Measurements from ENCODE around the gene POU3F3.

DNA sequence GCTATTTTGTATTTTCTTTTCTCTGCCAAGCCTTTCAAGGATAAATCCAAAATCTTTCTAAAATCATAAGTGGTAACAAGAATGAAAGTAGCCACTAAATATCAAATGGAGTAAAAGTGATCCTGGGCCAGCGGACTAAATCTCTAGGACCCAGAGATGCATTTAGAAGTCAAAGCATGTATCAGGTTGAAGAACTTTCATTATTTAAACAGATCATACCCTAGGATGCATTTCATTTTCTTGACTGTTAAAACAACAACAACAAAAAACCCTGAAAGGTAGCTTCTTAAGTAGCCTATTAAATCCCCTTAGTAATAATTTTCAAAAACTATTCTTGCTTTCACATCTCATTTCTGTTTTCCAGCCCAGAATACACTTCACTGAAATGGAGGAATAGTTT is 4.8 kb upstream of the POU3F3 start:
- TF ChIP-seq, protein P1, sequence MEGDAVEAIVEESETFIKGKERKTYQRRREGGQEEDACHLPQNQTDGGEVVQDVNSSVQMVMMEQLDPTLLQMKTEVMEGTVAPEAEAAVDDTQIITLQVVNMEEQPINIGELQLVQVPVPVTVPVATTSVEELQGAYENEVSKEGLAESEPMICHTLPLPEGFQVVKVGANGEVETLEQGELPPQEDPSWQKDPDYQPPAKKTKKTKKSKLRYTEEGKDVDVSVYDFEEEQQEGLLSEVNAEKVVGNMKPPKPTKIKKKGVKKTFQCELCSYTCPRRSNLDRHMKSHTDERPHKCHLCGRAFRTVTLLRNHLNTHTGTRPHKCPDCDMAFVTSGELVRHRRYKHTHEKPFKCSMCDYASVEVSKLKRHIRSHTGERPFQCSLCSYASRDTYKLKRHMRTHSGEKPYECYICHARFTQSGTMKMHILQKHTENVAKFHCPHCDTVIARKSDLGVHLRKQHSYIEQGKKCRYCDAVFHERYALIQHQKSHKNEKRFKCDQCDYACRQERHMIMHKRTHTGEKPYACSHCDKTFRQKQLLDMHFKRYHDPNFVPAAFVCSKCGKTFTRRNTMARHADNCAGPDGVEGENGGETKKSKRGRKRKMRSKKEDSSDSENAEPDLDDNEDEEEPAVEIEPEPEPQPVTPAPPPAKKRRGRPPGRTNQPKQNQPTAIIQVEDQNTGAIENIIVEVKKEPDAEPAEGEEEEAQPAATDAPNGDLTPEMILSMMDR (IDR thresholded peaks at IDR 0.05): no peak
- no peak for TF ChIP-seq POLR2AphosphoS5 (IDR thresholded peaks at IDR 0.05; ENCODE audit: low read depth, low read length)
- TF ChIP-seq, protein P2, sequence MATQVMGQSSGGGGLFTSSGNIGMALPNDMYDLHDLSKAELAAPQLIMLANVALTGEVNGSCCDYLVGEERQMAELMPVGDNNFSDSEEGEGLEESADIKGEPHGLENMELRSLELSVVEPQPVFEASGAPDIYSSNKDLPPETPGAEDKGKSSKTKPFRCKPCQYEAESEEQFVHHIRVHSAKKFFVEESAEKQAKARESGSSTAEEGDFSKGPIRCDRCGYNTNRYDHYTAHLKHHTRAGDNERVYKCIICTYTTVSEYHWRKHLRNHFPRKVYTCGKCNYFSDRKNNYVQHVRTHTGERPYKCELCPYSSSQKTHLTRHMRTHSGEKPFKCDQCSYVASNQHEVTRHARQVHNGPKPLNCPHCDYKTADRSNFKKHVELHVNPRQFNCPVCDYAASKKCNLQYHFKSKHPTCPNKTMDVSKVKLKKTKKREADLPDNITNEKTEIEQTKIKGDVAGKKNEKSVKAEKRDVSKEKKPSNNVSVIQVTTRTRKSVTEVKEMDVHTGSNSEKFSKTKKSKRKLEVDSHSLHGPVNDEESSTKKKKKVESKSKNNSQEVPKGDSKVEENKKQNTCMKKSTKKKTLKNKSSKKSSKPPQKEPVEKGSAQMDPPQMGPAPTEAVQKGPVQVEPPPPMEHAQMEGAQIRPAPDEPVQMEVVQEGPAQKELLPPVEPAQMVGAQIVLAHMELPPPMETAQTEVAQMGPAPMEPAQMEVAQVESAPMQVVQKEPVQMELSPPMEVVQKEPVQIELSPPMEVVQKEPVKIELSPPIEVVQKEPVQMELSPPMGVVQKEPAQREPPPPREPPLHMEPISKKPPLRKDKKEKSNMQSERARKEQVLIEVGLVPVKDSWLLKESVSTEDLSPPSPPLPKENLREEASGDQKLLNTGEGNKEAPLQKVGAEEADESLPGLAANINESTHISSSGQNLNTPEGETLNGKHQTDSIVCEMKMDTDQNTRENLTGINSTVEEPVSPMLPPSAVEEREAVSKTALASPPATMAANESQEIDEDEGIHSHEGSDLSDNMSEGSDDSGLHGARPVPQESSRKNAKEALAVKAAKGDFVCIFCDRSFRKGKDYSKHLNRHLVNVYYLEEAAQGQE (IDR thresholded peaks at IDR 0.05; ENCODE audit: insufficient read depth in 1 of 2, low read depth in 2 of 2, low read length in 1 of 2): no peak
- TF ChIP-seq SIN3A (IDR thresholded peaks at IDR 0.05; ENCODE audit: borderline replicate concordance, insufficient read depth, low read depth, low read length): no peak
- no peak for TF ChIP-seq TCF7L2 (IDR thresholded peaks at IDR 0.05; ENCODE audit: low read depth, low read length)

All from Panc1 (cell line).